ENCODE measurements around the gene MCF2L.

The MCF2L gene

DNA sequence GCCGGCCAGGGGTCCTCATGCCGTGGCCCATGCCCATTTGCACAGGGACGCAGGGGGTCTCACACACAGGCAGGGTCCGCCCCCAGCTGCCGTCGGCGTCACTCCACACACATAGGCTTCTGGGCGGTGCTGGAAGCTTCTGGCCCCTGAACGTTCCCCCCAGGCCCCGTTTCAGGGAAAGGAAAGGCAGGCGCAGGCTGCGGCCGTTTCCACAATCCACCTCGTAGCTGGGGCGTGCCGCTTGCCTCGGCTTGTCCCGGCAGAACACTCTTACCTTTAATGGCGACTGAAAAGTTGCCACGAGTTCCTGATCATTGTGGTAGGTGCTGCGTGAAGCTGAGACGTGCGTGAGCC, 53.4 kb downstream of the MCF2L start:
- H2AK5ac ChIP-seq (ENCODE audit: low read depth, low read length) = peak overlapping the region; percentile 100
- no peaks in the 10 kb centered on the region for H3K27me3 ChIP-seq (ENCODE audit: control insufficient read depth in 3 of 3, insufficient read depth in 3 of 3, low read depth in 1 of 3, low read length in 3 of 3)
- H3K14ac ChIP-seq (ENCODE audit: low read length) = no peak overlapping the region
- peaks cover 4 to 11% of the 10 kb centered on the region in 2 donors for H3K9me3 ChIP-seq (replicated peaks in 1 of 2; ENCODE audit: control insufficient read depth in 2 of 2, insufficient read depth in 1 of 2, low read depth in 1 of 2, low read length in 2 of 2)
- no peak overlapping the region for H3K4me2 ChIP-seq (ENCODE audit: insufficient read depth, low read length, poor library complexity, severe bottlenecking)
- peak overlapping the region; percentile 82 for H3K23ac ChIP-seq (ENCODE audit: low read depth, low read length, poor library complexity)
- H3K36me3 ChIP-seq (replicated peaks in 1 of 2; ENCODE audit: control insufficient read depth in 2 of 2, insufficient read depth in 2 of 2, low read length in 2 of 2) = peaks cover 11 to 41% of the 10 kb centered on the region in 2 donors
- H2BK15ac ChIP-seq (ENCODE audit: low read length) = peak overlapping the region; percentile 90
- H3K27ac ChIP-seq (replicated peaks; ENCODE audit: low read length) = peak overlapping the region; percentile 96
- peak overlapping the region; percentile 99 for H2BK120ac ChIP-seq (ENCODE audit: low read depth, low read length)
- H4K8ac ChIP-seq (ENCODE audit: low read depth, low read length) = peak overlapping the region; percentile 44
- H2AFZ ChIP-seq (ENCODE audit: low read length) = peak overlapping the region; percentile 65
- peak overlapping the region; percentile 100 for H2BK5ac ChIP-seq (ENCODE audit: low read length)
- H3K18ac ChIP-seq (ENCODE audit: low read length) = peak overlapping the region; percentile 100
- peak overlapping the region; percentile 67 for H2BK12ac ChIP-seq (ENCODE audit: low read length)
- H3K4me3 ChIP-seq (ENCODE audit: low read length in 2 of 2) = peak overlapping the region in 1 of 2 donors; percentile 42
- peak overlapping the region; percentile 99 for H4K91ac ChIP-seq (ENCODE audit: low read depth, low read length, poor library complexity)
- WGBS, 2 donors (ENCODE audit: extremely low coverage in 2 of 2, insufficient read length in 2 of 2, insufficient replicate concordance in 1 of 2) = no CpG with 5 or more reads among the region's 23 CpGs
- H3K79me1 ChIP-seq (ENCODE audit: low read depth, low read length) = peaks cover 4% of the 10 kb centered on the region
- DNase-seq (ENCODE audit: low spot score) = no peak
- H3K4me1 ChIP-seq (ENCODE audit: control insufficient read depth in 2 of 2, insufficient read depth in 1 of 2, low read depth in 1 of 2, low read length in 2 of 2) = peaks cover 25 to 30% of the 10 kb centered on the region in 2 donors
- H3K9ac ChIP-seq (ENCODE audit: low read depth, low read length, poor library complexity) = peak overlapping the region; percentile 89
- H3K4ac ChIP-seq (ENCODE audit: low read length) = peak overlapping the region; percentile 100

DNA sequence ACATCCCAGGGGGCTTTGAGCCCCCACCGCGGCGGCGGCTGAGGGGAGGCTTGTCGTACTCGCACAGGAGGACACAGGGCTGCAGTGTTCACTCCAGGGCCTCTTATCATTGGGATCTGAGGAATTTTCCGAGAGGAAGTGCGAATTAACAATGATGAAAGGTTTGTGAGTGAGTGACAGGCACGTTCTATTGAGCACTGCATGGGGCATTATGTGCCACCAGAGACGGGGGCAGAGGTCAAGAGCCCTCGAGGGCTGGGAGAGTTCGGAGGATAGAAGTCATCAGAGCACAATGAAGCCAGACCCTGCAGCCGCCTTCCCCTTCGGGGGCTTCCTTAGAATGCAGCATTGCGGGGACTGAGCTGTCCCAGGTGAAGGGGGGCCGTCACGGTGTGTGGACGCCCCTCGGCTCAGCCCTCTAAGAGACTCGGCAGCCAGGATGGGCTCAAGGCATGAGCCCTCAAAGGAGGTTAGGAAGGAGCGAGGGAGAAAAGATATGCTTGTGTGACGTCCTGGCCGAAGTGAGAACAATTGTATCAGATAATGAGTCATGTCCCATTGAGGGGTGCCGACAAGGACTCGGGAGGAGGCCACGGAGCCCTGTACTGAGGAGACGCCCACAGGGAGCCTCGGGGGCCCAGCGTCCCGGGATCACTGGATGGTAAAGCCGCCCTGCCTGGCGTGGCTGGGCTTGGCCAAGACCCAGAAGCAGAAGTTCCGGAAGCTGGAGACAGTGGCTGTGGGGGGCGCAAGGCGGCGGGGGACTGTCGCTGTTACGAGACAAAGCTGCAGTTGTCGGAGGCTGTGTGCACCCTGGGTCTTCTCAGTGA, 53.9 kb downstream of the MCF2L start:
- H3K4ac ChIP-seq (ENCODE audit: low read length) = no peak overlapping the region
- H2BK120ac ChIP-seq (ENCODE audit: low read depth, low read length) = peak overlapping the region; percentile 99
- H3K4me3 ChIP-seq (ENCODE audit: low read length in 2 of 2) = peak overlapping the region in 1 of 2 donors; percentile 42
- H4K91ac ChIP-seq (ENCODE audit: low read depth, low read length, poor library complexity) = peak overlapping the region; percentile 99
- H3K36me3 ChIP-seq (replicated peaks in 1 of 2; ENCODE audit: control insufficient read depth in 2 of 2, insufficient read depth in 2 of 2, low read length in 2 of 2) = peaks cover 8 to 35% of the 10 kb centered on the region in 2 donors
- H4K8ac ChIP-seq (ENCODE audit: low read depth, low read length) = peak overlapping the region; percentile 44
- no peaks in the 10 kb centered on the region for H3K27me3 ChIP-seq (ENCODE audit: control insufficient read depth in 3 of 3, insufficient read depth in 3 of 3, low read depth in 1 of 3, low read length in 3 of 3)
- peak overlapping the region; percentile 100 for H2BK5ac ChIP-seq (ENCODE audit: low read length)
- peak overlapping the region; percentile 46 for H3K9ac ChIP-seq (ENCODE audit: low read depth, low read length, poor library complexity)
- peaks cover 4% of the 10 kb centered on the region for H3K79me1 ChIP-seq (ENCODE audit: low read depth, low read length)
- peak overlapping the region; percentile 72 for H2BK15ac ChIP-seq (ENCODE audit: low read length)
- no peak overlapping the region for H3K14ac ChIP-seq (ENCODE audit: low read length)
- no CpG with 5 or more reads among the region's 39 CpGs for WGBS, 2 donors (ENCODE audit: extremely low coverage in 2 of 2, insufficient read length in 2 of 2, insufficient replicate concordance in 1 of 2)
- H3K18ac ChIP-seq (ENCODE audit: low read length) = peak overlapping the region; percentile 100
- peaks cover 25 to 30% of the 10 kb centered on the region in 2 donors for H3K4me1 ChIP-seq (ENCODE audit: control insufficient read depth in 2 of 2, insufficient read depth in 1 of 2, low read depth in 1 of 2, low read length in 2 of 2)
- H3K9me3 ChIP-seq (replicated peaks in 1 of 2; ENCODE audit: control insufficient read depth in 2 of 2, insufficient read depth in 1 of 2, low read depth in 1 of 2, low read length in 2 of 2) = peaks cover 4 to 11% of the 10 kb centered on the region in 2 donors
- H3K27ac ChIP-seq (replicated peaks; ENCODE audit: low read length) = peak overlapping the region; percentile 96
- peak overlapping the region; percentile 48 for H2BK12ac ChIP-seq (ENCODE audit: low read length)
- H3K4me2 ChIP-seq (ENCODE audit: insufficient read depth, low read length, poor library complexity, severe bottlenecking) = peak overlapping the region; percentile 11
- H2AK5ac ChIP-seq (ENCODE audit: low read depth, low read length) = peak overlapping the region; percentile 100
- peak overlapping the region; percentile 65 for H2AFZ ChIP-seq (ENCODE audit: low read length)
- no peak overlapping the region for H3K23ac ChIP-seq (ENCODE audit: low read depth, low read length, poor library complexity)
- peak; percentile 95 for DNase-seq (ENCODE audit: low spot score)

DNA sequence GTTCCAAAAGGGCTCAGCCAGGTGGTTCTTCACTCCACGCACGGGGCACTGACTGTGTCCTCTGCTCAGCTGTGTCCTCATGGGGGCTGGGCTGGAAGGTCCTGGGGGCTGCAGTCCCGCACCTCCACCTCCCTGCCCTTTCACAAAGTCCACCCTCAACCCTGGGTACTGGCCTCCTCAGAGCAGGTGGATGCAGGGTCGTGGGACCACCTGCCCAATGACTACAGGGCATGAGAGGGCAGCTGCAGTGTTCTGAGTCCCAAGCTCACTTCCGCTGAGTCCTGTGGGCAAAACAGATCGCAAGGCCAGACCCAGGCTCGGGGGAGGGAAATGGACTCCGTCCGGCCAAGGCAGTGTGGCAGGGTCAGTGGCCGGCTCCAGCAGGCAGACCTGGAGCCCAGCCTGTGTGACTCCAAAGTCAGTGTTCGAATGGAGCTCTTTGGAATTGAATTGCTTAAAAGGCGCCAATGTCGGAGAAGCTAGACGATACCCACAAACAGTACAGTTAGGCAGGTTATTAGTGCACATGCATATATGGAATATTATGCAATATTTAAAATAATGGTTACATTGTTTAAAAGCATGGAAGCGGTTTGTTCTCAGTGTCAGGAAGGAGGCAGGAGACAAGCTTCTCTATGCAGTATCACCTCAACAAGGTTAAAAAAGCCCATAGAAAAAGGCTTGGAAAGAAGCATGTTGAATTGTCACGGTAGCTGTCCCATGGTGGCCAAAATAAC, 54.8 kb downstream of the MCF2L start:
- peaks cover 7 to 11% of the 10 kb centered on the region in 2 donors for H3K9me3 ChIP-seq (replicated peaks in 1 of 2; ENCODE audit: control insufficient read depth in 2 of 2, insufficient read depth in 1 of 2, low read depth in 1 of 2, low read length in 2 of 2)
- H2BK12ac ChIP-seq (ENCODE audit: low read length) = peak overlapping the region; percentile 48
- H2BK120ac ChIP-seq (ENCODE audit: low read depth, low read length) = peak overlapping the region; percentile 90
- WGBS, 2 donors (ENCODE audit: extremely low coverage in 2 of 2, insufficient read length in 2 of 2, insufficient replicate concordance in 1 of 2) = no CpG with 5 or more reads among the region's 16 CpGs
- peaks cover 11 to 26% of the 10 kb centered on the region in 2 donors for H3K36me3 ChIP-seq (replicated peaks in 1 of 2; ENCODE audit: control insufficient read depth in 2 of 2, insufficient read depth in 2 of 2, low read length in 2 of 2)
- peak overlapping the region; percentile 89 for H2BK5ac ChIP-seq (ENCODE audit: low read length)
- peak overlapping the region; percentile 96 for H3K27ac ChIP-seq (replicated peaks; ENCODE audit: low read length)
- H3K18ac ChIP-seq (ENCODE audit: low read length) = peak overlapping the region; percentile 100
- H3K9ac ChIP-seq (ENCODE audit: low read depth, low read length, poor library complexity) = peak overlapping the region; percentile 74
- peak overlapping the region; percentile 99 for H4K91ac ChIP-seq (ENCODE audit: low read depth, low read length, poor library complexity)
- no peaks in the 10 kb centered on the region for H3K27me3 ChIP-seq (ENCODE audit: control insufficient read depth in 3 of 3, insufficient read depth in 3 of 3, low read depth in 1 of 3, low read length in 3 of 3)
- H3K4ac ChIP-seq (ENCODE audit: low read length) = peak overlapping the region; percentile 86
- H3K79me1 ChIP-seq (ENCODE audit: low read depth, low read length) = peaks cover 4% of the 10 kb centered on the region
- DNase-seq (ENCODE audit: low spot score) = no peak
- peaks cover 25 to 32% of the 10 kb centered on the region in 2 donors for H3K4me1 ChIP-seq (ENCODE audit: control insufficient read depth in 2 of 2, insufficient read depth in 1 of 2, low read depth in 1 of 2, low read length in 2 of 2)
- H4K8ac ChIP-seq (ENCODE audit: low read depth, low read length) = peak overlapping the region; percentile 92
- peak overlapping the region; percentile 16 for H3K23ac ChIP-seq (ENCODE audit: low read depth, low read length, poor library complexity)
- peak overlapping the region; percentile 65 for H2AFZ ChIP-seq (ENCODE audit: low read length)
- H2BK15ac ChIP-seq (ENCODE audit: low read length) = peak overlapping the region; percentile 72
- no peak overlapping the region for H3K4me3 ChIP-seq (ENCODE audit: low read length in 2 of 2)
- peak overlapping the region; percentile 99 for H2AK5ac ChIP-seq (ENCODE audit: low read depth, low read length)
- no peak overlapping the region for H3K4me2 ChIP-seq (ENCODE audit: insufficient read depth, low read length, poor library complexity, severe bottlenecking)
- H3K14ac ChIP-seq (ENCODE audit: low read length) = peak overlapping the region; percentile 100

DNA sequence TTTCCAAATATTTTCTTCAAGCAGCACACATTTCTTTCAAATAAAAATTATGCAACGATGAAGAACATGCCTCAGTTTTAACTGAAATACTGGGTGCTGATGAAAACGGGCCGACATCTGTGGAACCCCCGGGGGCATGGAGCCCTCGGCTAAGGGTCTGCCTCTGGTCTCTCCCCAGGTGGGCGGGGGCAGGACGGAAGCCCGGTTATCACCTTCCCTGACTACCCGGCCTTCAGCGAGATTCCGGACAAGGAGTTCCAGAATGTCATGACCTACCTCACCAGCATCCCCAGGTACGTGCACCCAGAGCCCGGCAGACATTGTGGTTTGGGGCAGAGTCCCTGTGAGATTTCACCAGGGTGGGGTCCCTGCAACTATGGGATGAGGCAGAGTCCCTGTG, 55.5 kb downstream of the MCF2L start:
- Histone ChIP-seq H2AK5ac (ENCODE audit: low read depth, low read length) (peak overlapping the region; percentile 16), H3K4me2 (ENCODE audit: insufficient read depth, low read length, poor library complexity, severe bottlenecking) (no peak overlapping the region), H3K4me1 (ENCODE audit: control insufficient read depth in 2 of 2, insufficient read depth in 1 of 2, low read depth in 1 of 2, low read length in 2 of 2) (peaks cover 25 to 34% of the 10 kb centered on the region in 2 donors), H2BK12ac (ENCODE audit: low read length) (no peak overlapping the region), H3K9ac (ENCODE audit: low read depth, low read length, poor library complexity) (no peak overlapping the region), H3K4ac (ENCODE audit: low read length) (peak overlapping the region; percentile 43), H3K23ac (ENCODE audit: low read depth, low read length, poor library complexity) (no peak overlapping the region), H4K8ac (ENCODE audit: low read depth, low read length) (no peak overlapping the region), H3K14ac (ENCODE audit: low read length) (no peak overlapping the region), H2BK15ac (ENCODE audit: low read length) (no peak overlapping the region), H4K91ac (ENCODE audit: low read depth, low read length, poor library complexity) (no peak overlapping the region), H2AFZ (ENCODE audit: low read length) (no peak overlapping the region), H3K27ac (replicated peaks; ENCODE audit: low read length) (no peak overlapping the region), H3K36me3 (replicated peaks in 1 of 2; ENCODE audit: control insufficient read depth in 2 of 2, insufficient read depth in 2 of 2, low read length in 2 of 2) (peaks cover 11 to 20% of the 10 kb centered on the region in 2 donors), H2BK5ac (ENCODE audit: low read length) (no peak overlapping the region), H3K4me3 (ENCODE audit: low read length in 2 of 2) (no peak overlapping the region), H3K79me1 (ENCODE audit: low read depth, low read length) (peaks cover 4% of the 10 kb centered on the region), H3K9me3 (replicated peaks in 1 of 2; ENCODE audit: control insufficient read depth in 2 of 2, insufficient read depth in 1 of 2, low read depth in 1 of 2, low read length in 2 of 2) (peaks cover 7 to 11% of the 10 kb centered on the region in 2 donors), H2BK120ac (ENCODE audit: low read depth, low read length) (no peak overlapping the region), H3K27me3 (ENCODE audit: control insufficient read depth in 3 of 3, insufficient read depth in 3 of 3, low read depth in 1 of 3, low read length in 3 of 3) (no peaks in the 10 kb centered on the region), H3K18ac (ENCODE audit: low read length) (peak overlapping the region; percentile 87)
- DNase-seq (ENCODE audit: low spot score) = no peak
- WGBS, 2 donors (ENCODE audit: extremely low coverage in 2 of 2, insufficient read length in 2 of 2, insufficient replicate concordance in 1 of 2) = no CpG with 5 or more reads among the region's 13 CpGs

All from neuronal stem cell (in vitro differentiated cells).